Fibroblast of skin of abdomen (primary cell): Measurements from ENCODE around the gene ZFYVE28.

Experiments
- DNase-seq: peaks from one replicate; pipeline ENCODE4 v3.0.0-alpha.2; 2013

The ZFYVE28 gene

DNA sequence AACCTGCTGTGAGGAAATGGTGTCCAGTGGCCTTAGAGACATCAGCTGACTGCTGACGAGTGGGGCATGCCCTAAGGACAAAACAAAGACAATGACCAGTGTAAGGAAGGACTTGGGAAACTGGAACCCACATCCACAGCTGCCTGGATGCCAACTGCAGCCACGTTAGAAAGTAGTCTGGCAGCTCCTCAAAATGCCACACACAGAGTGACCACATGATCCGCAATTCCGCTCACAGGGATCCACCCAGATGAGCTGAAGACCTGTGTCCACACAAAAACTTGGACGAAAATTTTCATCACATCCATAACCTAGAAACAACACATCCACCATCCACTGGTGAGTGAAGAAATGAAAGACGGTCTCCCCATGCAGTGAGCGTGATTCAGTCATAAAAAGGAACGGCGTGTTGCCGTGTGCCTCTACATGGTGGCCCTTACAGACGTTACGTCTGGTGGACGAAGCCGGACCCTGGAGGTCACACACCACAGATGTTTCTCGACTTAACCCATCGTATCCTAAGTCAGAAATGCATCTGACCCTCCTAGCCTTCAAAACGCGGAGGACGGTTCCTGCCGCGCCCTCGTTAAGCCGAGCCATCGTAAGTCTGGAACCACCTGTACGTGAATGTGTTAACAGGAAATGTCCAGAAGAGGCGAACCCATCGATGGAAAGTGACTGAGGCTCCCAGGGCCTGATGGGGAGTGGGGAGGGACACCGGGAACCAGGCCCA lies 115.9 kb downstream of the ZFYVE28 start:
- no peak for DNase-seq

DNA sequence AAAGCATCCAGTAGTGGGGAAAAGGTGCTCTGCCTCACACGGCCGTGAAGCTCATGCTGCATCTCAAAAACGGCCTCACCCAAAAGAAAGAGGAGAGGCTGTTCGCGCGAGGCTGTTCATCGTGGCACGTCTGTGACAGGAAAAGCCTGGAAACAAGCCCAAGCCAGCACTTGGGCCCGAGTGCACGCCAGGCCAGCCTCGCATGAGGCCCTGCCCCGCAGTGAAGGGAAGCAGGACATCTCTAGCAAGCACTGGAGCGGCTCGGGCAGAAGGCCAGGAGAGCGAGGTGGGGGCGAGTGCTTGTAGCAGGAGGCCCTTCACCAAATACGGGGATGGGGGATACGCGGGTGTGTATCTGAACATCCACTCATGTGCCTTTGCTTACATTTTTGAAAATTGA lies 116.6 kb downstream of the ZFYVE28 start:
- no peak for DNase-seq

DNA sequence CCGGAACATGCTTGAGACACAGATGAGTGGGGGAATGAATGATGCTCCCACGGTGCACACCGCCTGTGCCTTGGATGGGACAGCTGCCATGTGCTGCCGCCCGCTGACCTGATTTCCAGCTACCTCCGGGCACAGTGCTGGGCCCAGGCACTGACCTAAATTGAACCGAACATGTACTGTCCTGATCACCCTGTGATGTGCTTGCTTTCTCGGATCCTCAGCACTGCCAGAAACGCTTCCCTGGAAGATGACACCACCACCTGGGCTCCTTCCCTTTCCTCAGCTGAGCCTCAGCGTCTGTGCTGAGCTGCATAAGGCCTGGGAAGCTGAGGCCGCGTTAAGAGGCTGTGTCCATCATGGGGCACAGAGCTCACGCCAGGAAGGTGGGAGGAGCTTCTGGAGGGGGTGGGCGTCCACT lies 117.2 kb downstream of the ZFYVE28 start:
- no peak for DNase-seq

DNA sequence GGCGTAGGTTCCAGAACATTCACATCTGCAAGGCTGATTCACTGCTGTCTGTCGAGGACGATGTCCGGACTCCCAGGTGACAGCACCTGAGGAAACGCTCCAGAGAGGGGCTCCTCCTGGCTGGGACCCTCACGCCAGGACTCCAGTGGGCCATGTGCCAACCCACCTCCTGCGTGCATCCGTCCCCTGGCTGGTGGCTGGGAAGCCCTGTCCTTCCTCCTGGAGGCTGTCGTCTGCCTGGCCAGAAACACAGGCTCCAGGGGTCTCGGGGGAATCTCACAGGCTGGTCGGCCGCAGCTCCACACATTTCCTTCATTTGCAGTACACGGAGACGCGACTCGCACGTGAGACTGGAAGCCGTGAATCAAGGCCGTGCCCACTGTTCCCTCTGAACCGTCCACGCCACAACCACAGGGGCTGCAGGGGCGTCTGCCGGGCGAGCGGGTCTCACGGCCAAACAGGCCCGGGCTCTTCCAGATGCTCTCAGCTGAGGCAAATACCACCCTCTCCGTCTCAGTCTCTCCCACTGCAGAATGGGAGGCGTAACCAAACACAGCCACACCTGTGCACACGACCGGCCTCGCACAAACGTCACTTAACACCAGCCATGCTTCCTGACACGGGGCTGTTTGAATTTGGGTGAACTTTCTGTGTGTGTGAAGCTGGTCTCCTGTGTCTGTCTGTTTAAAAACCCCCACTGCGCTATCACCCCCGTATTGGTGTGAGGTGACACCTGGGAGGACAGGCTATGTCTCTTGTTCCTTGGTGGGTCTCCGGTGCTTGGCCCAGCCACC lies 117.8 kb downstream of the ZFYVE28 start:
- DNase-seq = no peak

DNA sequence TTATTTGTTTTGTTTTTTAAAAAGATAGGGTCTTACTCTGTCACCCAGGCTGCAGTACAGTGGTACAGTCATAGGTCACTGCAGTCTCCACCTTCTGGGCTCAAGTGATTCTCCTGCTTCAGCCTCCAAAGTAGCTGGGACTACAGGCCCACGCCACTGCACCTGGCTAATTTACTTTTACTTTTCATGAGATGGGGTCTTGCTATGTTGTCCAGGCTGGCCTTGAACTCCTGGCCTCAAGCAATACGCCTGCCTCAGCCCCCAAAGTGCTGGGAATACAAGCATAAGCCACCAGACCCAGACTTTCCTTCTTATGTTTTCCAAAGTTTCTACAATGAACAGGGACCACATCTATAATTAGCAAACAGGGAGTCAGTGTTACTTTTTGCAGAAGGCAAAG lies 118.7 kb downstream of the ZFYVE28 start:
- DNase-seq = no peak

DNA sequence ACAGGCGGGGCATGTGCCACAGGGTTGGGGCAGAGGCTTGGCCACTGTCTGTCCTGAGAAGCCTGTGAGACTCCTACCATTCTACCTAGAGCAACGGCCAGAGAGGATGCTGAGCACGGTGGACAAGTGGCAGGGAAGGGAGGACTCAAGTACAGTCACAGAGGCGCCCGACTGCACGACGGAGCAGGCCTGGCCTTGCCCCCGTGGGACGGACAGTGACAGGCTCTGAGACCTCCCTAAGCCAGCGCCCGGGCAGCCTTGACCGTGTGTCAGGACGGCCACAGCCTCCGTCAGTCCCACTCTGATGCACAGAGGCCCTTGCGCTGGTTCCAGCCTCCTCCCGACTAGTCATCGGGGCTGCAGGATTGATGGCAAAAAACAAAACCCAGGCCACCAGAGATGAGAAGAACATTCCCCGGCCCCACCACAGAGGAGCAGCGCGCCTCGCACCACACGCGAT lies 119.9 kb downstream of the ZFYVE28 start:
- no peak for DNase-seq

DNA sequence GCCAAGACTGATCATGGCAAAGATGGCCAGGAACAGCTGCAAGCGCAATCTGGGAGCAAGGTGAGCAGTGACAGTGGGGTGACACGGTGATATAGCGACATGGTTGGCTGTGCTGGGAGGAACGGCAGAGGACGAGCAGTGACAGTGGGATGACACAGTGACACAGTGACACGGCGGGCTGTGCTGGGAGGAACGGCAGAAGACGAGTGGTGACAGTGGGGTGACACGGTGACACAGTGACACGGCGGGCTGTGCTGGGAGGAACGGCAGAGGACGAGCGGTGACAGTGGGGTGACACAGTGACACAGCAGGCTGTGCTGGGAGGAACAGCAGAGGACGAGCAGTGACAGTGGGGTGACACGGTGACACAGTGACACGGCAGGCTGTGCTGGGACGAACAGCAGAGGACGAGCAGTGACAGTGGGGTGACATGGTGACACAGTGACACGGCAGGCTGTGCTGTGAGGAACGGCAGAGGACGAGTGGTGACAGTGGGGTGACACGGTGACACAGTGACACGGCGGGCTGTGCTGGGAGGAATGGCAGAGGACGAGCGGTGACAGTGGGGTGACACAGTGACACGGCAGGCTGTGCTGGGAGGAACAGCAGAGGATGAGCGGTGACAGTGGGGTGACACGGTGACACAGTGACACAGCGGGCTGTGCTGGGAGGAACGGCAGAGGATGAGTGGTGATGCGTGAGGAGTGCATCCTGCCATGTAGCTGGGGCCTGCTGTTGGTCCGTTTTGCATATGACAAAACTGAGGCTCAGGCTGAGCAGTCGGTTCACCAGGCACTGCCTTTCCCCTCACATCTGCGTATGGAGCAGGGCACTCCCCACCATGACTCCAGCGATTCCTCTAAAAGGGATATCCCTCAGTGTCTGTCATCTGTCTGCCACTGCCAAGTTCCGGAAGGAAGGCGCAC lies 120.6 kb downstream of the ZFYVE28 start:
- DNase-seq = no peak

DNA sequence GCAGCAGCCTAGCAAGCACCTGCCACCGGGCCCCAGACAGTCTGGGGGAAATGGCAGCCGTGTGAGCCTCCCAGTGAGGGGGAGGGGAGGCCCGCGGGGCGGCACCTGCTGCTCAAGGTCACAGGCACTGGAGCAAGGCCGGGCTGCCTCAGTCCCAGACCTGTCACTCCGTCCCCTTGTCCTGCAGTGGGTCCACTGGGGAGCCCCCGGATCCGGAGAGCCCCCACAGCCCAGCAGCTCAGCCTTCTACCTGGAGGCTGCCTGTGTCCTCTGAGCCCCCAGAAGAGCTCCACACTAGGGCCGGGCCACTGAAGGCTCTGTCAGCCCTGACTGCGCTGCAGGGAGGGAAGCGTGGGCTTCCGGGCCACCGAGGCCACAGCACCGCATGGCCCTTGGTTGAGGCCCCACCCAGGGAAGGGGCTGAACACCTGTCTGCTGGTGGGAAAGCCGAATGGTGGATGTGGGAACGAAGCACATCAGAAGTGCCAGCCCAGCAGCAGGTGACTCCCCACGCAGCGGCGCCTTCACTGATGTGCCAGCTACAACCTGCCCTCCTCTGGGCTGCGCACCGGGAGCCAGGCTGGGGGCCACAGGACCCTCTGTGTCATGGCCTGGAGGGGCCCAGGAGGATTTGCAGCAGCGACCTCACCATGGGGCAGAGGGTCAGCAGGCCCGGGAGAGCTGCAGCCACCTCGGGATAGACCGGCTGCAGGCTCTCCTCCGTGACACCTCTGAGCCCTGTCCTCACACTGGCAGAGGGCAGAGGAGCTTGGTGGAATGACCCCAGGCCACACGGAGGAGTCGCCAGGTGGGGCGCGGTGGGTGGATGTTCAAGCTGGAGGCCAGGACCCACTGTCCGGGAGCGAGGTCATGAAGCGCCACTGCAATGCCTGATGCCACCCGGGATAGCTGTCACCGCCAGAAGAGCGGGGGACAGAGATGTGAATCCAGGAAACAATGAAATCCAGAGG lies 121.5 kb downstream of the ZFYVE28 start:
- no peak for DNase-seq

DNA sequence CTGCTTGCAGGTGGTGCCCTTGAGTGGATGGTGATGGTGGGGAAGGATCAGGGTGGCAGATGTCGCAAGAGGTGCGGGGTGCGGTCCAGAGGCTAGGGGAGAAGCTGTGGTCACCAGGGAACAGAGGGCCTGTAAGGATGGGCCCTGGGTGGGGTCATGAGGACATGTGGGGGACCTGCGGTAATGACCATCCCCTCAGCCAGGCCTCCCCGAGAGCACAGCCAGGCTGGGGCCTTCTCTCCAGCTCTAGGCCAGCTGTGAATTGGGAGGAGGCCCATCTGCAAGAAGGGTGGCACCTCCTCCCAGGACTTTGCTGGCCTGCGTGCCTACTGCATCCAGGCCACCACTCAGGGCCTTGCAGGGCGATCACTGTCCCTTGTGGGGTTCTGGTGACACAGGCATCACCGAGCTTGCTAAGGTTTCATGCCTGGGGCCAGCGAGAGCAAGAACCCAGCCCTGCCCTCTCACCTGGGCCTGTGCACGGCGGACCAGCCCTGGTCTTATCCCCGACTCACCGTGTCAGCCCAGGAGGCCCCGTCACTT lies 122.5 kb downstream of the ZFYVE28 start:
- no peak for DNase-seq

DNA sequence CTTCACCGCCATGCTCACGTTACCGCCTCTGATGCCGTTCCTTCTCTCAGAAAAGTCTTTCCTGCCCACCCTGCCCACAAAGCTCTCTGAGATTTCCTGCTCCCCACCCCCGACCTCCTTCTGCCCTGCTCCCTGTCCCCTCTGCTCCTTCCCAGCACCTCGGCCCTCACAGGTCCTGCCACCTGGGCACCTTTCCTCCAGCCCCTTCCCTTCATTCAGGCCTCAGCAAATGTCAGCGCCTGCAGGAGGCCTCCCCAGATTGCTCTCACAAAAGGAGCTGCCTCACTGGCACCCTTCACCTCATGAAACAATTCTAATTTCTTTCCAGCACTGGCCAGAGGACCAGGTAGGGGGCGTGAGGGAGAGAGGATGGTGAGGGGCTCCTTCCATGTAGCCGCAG lies 122.9 kb downstream of the ZFYVE28 start:
- no peak for DNase-seq

DNA sequence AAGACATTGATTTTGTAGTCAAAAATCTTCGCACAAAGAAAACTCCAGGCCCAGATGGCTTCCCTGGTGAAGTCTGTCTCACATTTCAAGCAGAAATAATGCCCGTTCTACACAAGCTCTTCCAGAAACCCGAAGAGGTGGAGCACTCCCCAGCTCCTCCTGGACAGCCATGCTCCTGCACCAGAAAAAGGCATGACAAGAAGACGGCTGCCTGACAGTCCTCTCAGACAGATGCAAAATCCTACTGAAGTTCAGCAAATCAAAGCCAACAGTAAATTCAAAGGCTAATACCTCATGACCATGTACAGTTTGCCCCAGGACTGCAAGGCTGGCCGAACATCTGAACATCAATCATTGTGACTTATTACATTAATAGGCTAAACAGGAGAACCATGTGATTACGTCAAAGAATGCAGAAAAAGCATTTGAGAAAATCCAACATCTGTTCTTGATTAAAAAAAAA lies 125.8 kb downstream of the ZFYVE28 start:
- DNase-seq = peak; percentile 90

DNA sequence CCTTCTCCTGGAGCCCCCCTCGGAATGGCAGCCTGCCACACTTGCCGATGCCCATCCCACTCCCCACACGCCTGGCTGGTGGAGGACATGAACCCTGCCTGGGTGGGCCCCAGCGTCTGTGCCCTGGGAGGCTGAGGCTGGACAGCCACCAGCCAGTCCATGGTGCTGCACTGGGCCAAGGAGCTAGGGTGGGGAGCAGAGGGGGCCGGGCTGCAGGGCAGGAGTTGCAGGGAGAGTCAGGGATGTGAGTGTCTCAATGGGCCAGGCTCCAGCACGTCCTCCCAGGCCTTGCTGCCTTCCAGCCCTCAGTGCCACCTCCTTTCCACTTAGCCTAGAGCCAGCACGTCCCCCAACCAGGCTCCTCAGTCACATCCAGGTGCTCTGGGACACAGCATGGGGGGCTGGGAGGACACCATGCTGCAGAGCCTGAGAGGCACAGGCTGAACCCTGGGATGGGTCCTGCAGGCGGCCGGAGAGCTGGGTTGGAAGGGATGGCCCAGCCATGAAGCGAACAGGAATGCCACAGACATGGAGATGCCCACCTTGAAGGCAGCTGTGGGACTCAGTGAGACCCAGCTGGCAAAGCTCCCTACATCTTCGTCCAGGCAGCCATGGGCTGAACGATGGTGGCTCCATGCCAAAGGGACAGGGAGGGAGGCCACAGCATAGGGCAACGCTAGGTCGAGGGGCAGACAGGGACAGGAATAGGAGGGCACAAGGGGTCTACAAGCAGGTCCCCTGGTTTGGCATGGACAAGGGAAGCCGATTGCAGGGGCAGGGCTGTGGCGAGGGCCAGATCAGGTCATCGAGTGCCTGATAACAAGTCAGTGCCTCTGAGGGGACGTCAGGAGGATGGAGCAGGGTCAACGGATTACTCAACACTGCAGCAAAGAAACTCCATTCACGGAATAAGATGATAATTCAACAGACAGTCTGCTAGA lies 126.5 kb downstream of the ZFYVE28 start:
- no peak for DNase-seq

DNA sequence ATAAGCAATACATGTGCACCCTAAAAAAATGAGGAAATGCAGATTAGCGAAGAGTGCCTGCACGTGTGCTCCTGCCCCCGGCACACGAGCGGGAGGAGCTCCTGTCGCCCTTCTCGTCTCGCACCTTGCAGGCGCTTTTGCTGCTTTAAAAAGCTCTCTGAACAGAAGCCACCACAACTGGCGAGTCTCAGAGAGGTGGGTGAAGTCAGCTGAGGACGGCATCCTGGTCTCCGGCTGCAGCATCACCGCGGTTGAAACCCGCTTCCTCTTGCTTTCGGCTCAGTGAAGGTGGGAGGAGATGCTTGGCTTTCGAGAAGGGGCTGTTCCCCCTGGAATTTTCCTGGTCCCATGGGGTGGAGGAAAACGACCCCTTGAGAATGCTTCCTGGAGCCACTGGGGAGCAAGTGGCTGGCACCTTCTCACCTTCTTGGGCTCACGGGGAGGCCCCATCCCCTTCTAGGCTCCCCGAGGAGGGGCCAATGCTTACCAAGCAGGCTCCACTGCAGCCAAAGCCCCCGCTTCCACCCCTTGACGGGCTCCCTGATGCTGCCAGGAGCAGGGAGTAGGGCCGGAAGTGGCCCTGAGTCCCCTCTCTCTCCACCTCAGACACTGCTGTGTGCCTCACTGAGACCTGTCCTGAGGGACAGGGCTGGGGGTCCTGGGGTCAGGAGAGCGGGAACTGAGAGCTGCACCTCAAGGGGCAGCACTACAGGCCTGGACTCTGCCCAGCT lies 127.3 kb downstream of the ZFYVE28 start:
- no peak for DNase-seq

DNA sequence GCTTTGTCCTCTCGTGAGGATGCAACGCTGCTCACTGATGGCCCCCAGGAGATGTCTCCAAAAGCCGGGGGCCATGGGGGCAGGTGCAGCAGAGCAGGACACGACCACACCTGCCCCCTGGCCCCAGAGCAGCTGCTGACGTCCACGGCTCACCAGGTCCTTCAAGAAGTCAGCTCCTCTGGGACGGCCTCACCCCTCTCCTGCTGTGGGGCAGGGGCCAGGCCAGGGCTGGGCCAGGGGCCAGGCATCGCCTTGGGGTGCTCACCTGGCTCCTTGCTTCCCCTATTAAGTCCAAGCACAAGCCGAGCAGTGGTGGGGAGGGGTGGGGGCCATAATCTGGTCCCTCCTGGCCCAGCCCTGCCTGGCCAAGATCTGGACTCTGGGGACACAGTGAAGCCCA lies 128.0 kb downstream of the ZFYVE28 start:
- DNase-seq = no peak

DNA sequence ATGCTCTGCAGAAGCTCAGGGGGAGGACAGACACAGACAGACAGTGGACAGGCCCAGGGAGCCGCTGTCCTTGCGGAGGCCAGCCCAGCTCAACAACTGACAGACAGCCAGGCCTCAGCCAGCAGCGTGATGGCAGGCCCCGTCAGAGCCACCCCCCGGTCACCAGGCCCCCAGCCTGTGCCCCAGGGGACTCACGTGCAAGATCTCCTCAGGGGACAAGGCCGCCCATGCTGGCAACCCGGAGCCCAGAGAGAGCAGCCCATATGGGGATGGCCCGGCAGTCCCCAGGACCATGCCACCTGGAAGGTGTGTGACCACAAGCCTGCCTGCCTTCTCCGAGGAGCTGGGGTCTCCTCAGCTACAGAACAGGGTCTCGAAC lies 128.5 kb downstream of the ZFYVE28 start:
- DNase-seq = no peak

DNA sequence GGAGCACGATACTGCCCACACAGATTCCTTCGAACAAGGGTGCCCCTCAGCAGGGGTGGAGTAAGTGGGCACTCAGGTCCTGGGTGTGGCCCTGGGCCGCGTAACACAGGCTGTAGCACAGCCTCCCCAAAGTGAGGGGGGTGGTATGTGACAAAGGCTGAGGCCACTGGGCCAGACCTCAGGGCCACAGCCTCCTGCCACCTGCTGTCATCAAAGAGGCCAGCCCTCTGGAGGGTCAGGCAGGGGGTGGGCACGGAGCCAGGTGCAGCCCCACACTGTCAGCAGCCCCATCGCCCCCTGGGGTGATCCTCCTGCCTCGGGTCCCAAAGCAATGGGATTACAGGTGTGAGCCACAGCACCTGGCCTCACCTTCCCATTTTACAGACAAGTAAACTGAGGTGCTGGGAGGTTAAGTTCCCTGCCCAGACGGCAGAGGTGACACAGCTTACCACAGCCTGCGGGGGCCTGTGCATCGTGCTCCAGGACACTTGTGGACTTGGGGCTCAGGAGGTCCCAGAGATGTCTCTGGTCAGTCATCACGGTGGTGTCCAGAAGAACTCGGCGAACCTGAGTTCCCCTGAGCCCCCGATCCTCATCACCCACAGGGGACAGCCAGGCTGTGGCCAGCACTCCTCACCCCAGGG lies 129.0 kb downstream of the ZFYVE28 start:
- no peak for DNase-seq

DNA sequence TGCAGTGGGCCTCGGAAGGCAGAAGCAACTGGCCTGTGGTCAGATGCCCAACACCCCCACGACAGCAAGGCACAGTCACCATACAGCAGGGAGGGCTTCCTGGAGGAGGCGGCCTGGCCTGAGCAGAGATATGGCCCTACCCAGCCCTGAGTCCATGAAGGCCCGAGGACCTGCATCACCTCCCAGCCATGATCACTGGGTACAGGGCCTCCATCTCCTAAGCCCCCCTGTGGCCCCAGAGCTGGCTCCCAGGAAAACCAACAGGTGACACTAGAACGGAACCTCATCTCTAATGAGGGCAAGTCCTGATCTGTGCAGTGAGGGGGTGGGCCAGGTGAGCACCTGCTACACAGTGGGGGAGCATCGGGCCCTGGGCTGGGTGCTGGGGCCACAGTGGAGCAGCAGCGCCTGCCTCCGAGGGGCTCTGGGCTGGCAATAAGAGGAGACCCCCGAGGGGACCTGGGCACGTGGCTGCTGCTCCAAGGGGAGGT lies 130.3 kb downstream of the ZFYVE28 start:
- no peak for DNase-seq

DNA sequence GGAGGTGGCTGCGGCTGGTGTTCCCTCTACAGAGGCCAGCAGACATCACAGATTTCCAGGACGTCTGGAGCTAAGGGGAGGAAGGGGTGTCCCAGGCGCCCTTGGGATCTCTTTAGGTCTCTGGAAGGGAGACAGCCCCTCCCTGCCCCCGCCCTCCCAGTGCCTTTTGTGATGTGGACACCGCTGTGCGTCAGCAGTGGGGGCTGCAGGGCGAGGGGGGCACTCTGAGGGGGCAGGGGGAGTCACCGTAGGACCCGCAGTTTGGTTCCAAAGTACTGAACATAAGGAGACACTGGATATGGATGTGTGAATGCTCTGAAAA lies 130.9 kb downstream of the ZFYVE28 start:
- DNase-seq = no peak
